Panc1 (cell line): Measurements from ENCODE around the gene SUGP1.

Experiments used
- POLR2AphosphoS5 ChIP-seq: IDR thresholded peaks from 2 replicates; pipeline ENCODE4 v1.6.1; 2012; ENCODE audit warnings: mild to moderate bottlenecking, low read depth, low read length, moderate library complexity
- SIN3A ChIP-seq: IDR thresholded peaks from 2 replicates; pipeline ENCODE4 v1.6.1; 2012; ENCODE audit warnings: low read depth, mild to moderate bottlenecking, low read length, moderate library complexity, borderline replicate concordance; ENCODE audit not compliant: insufficient read depth
- TCF7L2 ChIP-seq: IDR thresholded peaks from 2 replicates; pipeline ENCODE4 v1.6.1; 2011; ENCODE audit warnings: mild to moderate bottlenecking, low read depth, low read length, inconsistent platforms
- TF ChIP-seq, protein P1 (sequence below): fragments of 450-650 bp; IDR thresholded peaks from 2 replicates; pipeline ENCODE4 v1.5.1; 2017; ENCODE audit warnings: mild to moderate bottlenecking
- TF ChIP-seq, protein P2 (sequence below), 2 experiments: IDR thresholded peaks; 2 replicates each; pipeline ENCODE4 v1.6.1; 2011 to 2012; ENCODE audit warnings: low read depth in 2 of 2, control low read depth in 1 of 2, low read length in 1 of 2, mild to moderate bottlenecking in 1 of 2, moderate library complexity in 1 of 2; ENCODE audit not compliant: insufficient read depth in 1 of 2

DNA sequence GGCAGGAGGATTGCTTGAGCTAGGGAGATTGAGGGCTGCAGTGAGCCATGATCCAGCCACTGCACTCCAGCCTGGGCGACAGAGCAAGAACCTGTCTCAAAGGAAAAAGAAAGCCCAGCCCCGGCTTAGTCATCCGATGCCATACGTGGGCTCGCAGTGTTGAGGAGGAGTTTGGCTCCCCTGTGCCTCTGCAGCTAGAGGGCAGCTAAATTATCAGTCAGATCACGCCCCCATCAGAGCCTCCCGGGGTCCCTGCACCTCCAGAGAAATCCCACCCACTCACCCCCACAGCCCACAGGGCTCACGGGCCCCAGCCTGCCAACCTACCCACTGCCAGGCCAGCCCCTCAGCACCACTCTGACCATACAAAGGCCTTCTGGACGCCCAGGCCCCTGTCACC, 28.0 kb upstream of the SUGP1 start:
- TF ChIP-seq, protein P1, sequence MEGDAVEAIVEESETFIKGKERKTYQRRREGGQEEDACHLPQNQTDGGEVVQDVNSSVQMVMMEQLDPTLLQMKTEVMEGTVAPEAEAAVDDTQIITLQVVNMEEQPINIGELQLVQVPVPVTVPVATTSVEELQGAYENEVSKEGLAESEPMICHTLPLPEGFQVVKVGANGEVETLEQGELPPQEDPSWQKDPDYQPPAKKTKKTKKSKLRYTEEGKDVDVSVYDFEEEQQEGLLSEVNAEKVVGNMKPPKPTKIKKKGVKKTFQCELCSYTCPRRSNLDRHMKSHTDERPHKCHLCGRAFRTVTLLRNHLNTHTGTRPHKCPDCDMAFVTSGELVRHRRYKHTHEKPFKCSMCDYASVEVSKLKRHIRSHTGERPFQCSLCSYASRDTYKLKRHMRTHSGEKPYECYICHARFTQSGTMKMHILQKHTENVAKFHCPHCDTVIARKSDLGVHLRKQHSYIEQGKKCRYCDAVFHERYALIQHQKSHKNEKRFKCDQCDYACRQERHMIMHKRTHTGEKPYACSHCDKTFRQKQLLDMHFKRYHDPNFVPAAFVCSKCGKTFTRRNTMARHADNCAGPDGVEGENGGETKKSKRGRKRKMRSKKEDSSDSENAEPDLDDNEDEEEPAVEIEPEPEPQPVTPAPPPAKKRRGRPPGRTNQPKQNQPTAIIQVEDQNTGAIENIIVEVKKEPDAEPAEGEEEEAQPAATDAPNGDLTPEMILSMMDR: no peak
- TF ChIP-seq POLR2AphosphoS5: no peak
- TF ChIP-seq SIN3A: no peak
- TF ChIP-seq, protein P2, sequence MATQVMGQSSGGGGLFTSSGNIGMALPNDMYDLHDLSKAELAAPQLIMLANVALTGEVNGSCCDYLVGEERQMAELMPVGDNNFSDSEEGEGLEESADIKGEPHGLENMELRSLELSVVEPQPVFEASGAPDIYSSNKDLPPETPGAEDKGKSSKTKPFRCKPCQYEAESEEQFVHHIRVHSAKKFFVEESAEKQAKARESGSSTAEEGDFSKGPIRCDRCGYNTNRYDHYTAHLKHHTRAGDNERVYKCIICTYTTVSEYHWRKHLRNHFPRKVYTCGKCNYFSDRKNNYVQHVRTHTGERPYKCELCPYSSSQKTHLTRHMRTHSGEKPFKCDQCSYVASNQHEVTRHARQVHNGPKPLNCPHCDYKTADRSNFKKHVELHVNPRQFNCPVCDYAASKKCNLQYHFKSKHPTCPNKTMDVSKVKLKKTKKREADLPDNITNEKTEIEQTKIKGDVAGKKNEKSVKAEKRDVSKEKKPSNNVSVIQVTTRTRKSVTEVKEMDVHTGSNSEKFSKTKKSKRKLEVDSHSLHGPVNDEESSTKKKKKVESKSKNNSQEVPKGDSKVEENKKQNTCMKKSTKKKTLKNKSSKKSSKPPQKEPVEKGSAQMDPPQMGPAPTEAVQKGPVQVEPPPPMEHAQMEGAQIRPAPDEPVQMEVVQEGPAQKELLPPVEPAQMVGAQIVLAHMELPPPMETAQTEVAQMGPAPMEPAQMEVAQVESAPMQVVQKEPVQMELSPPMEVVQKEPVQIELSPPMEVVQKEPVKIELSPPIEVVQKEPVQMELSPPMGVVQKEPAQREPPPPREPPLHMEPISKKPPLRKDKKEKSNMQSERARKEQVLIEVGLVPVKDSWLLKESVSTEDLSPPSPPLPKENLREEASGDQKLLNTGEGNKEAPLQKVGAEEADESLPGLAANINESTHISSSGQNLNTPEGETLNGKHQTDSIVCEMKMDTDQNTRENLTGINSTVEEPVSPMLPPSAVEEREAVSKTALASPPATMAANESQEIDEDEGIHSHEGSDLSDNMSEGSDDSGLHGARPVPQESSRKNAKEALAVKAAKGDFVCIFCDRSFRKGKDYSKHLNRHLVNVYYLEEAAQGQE (IDR thresholded peaks at IDR 0.05; ENCODE audit: insufficient read depth in 1 of 2, low read depth in 2 of 2, low read length in 1 of 2): no peak
- no peak for TF ChIP-seq TCF7L2
